GM23248 (cell line): ENCODE data around the gene CSMD2. TPM values are rescaled to one million over a fixed set of nuclear protein-coding genes. Genes with fewer than 3 reads are reported as not detected.

ENCODE experiments used
- DNase-seq: peaks from one replicate; pipeline ENCODE4 v3.0.0-alpha.2; 2015
- H2AFZ ChIP-seq: fragments of 200-600 bp; sonication (generic); 2 replicates; pipeline ENCODE4 v1.6.1; 2016; ENCODE audit warnings: antibody characterized with exemption
- H3F3A ChIP-seq: fragments of 200-600 bp; sonication (generic); 2 replicates; pipeline ENCODE4 v1.6.1; 2016; ENCODE audit warnings: mild to moderate bottlenecking, antibody characterized with exemption, mixed run types; ENCODE audit not compliant: insufficient read depth
- H3K27ac ChIP-seq: fragments of 200-600 bp; sonication (generic); 2 replicates; pipeline ENCODE4 v1.5.1; 2016; ENCODE audit warnings: mild to moderate bottlenecking
- H3K27me3 ChIP-seq: fragments of 200-600 bp; sonication (generic); replicated peaks from 2 replicates; pipeline ENCODE4 v1.6.1; 2016; ENCODE audit warnings: mild to moderate bottlenecking; ENCODE audit not compliant: insufficient read depth
- H3K36me3 ChIP-seq: fragments of 200-600 bp; sonication (generic); 2 replicates; pipeline ENCODE4 v1.6.1; 2016; ENCODE audit warnings: low read depth, mild to moderate bottlenecking
- H3K4me1 ChIP-seq: fragments of 200-600 bp; sonication (generic); 2 replicates; pipeline ENCODE4 v1.6.1; 2016; ENCODE audit warnings: mild to moderate bottlenecking; ENCODE audit not compliant: insufficient read depth
- H3K4me2 ChIP-seq: fragments of 200-600 bp; sonication (generic); one replicate; pipeline ENCODE4 v1.6.1; 2016; ENCODE audit warnings: mild to moderate bottlenecking; ENCODE audit not compliant: unreplicated experiment
- H3K4me3 ChIP-seq: fragments of 200-600 bp; sonication (generic); 2 replicates; pipeline ENCODE4 v1.5.1; 2016; ENCODE audit warnings: mild to moderate bottlenecking
- H3K79me2 ChIP-seq: fragments of 200-600 bp; sonication (generic); 2 replicates; pipeline ENCODE4 v1.6.1; 2016; ENCODE audit warnings: mild to moderate bottlenecking; ENCODE audit not compliant: insufficient read depth
- H3K9ac ChIP-seq: fragments of 200-600 bp; sonication (generic); 2 replicates; pipeline ENCODE4 v1.6.1; 2016; ENCODE audit warnings: mild to moderate bottlenecking
- H3K9me2 ChIP-seq: fragments of 200-600 bp; sonication (generic); 2 replicates; pipeline ENCODE4 v1.6.1; 2016; ENCODE audit warnings: mixed run types, mild to moderate bottlenecking, moderate library complexity; ENCODE audit not compliant: insufficient read depth
- H3K9me3 ChIP-seq: fragments of 200-600 bp; sonication (generic); one replicate; pipeline ENCODE4 v1.6.1; 2017; ENCODE audit warnings: low read depth
- H4K20me1 ChIP-seq: fragments of 200-600 bp; sonication (generic); 2 replicates; pipeline ENCODE4 v1.6.0; 2016; ENCODE audit not compliant: insufficient read depth
- EZH2 ChIP-seq: fragments of 200-600 bp; sonication (generic); IDR thresholded peaks from 2 replicates; pipeline ENCODE4 v1.6.1; 2018; ENCODE audit warnings: antibody characterized with exemption, mild to moderate bottlenecking; ENCODE audit not compliant: insufficient read depth, poor library complexity, severe bottlenecking
- EZH2phosphoT487 ChIP-seq: fragments of 200-600 bp; sonication (generic); IDR thresholded peaks from 2 replicates; pipeline ENCODE4 v1.6.1; 2018; ENCODE audit warnings: antibody characterized with exemption, moderate library complexity, mild to moderate bottlenecking, low read depth; ENCODE audit not compliant: insufficient read depth
- WGBS, 2 experiments: methylation state at CpG; one replicate each; pipeline ENCODE4 v1.1.6; 2015 to 2017; ENCODE audit warnings: low lambda C conversion rate in 2 of 2, low coverage in 1 of 2; ENCODE audit errors: missing lambda C conversion rate in 2 of 2; 5-methylcytosine and 5-hydroxymethylcytosine counted together
- in situ Hi-C: fragments of 300-500 bp; cut with MboI; formaldehyde crosslinking; loops from 2 replicates; pipeline ENCODE4 v1.15.0; 2020
- polyA plus RNA-seq: library from polyadenylated mRNA; unstranded; fragments of >200 nt; fragmentation: Nextera tagmentation; extraction: Ambion mirVana; gene quantifications from 2 replicates; pipeline ENCODE4 v1.2.1, GENCODE V29; 2016
- total RNA-seq: library from RNA; depleted of rRNA; stranded (reverse); fragments of >200 nt; shearing (Covaris generic); gene quantifications from 2 replicates; pipeline ENCODE4 v1.2.3, GENCODE V29; 2014

The CSMD2 gene
- total and polyA plus RNA-seq, 2 experiments from 2014 or later, result 4.5 to 7.1 TPM

GRCh38 chr1:33906156-33906555, 258.9 kb downstream of the CSMD2 start:
- Histone ChIP-seq H4K20me1 (no peaks in the 10 kb centered on the region), H3K9ac (no peak overlapping the region), H2AFZ (no peak overlapping the region), H3F3A (peaks cover 41% of the 10 kb centered on the region), H3K9me2 (no peaks in the 10 kb centered on the region), H3K27me3 (no peaks in the 10 kb centered on the region), H3K4me3 (no peak overlapping the region), H3K79me2 (no peaks in the 10 kb centered on the region), H3K36me3 (no peaks in the 10 kb centered on the region), H3K9me3 (no peaks in the 10 kb centered on the region), H3K27ac (no peak overlapping the region), H3K4me1 (peaks cover 36% of the 10 kb centered on the region), H3K4me2 (no peak overlapping the region)
- no peak for TF ChIP-seq EZH2phosphoT487
- no peak for TF ChIP-seq EZH2
- in situ Hi-C loops, result no loop called here
- no peak for DNase-seq
- WGBS, 2 experiments, result 100% methylated on average over 1 of the region's 1 CpG

- in situ Hi-C loops, result no loop called here
- no peaks in the 10 kb centered on the region for H3K9me3 ChIP-seq
- H3K4me1 ChIP-seq, result peaks cover 36% of the 10 kb centered on the region
- H3K9ac ChIP-seq, result no peak overlapping the region
- peak; percentile 51 for DNase-seq
- no peaks in the 10 kb centered on the region for H4K20me1 ChIP-seq
- peaks cover 41% of the 10 kb centered on the region for H3F3A ChIP-seq
- no peaks in the 10 kb centered on the region for H3K27me3 ChIP-seq
- no peaks in the 10 kb centered on the region for H3K79me2 ChIP-seq
- H3K36me3 ChIP-seq, result no peaks in the 10 kb centered on the region
- WGBS, 2 experiments, result 33 to 40% methylated on average over 3 of the region's 3 CpGs
- TF ChIP-seq EZH2phosphoT487, result no peak
- TF ChIP-seq EZH2, result no peak
- no peaks in the 10 kb centered on the region for H3K9me2 ChIP-seq
- H3K4me3 ChIP-seq, result no peak overlapping the region
- H3K4me2 ChIP-seq, result no peak overlapping the region
- no peak overlapping the region for H3K27ac ChIP-seq
- H2AFZ ChIP-seq, result no peak overlapping the region
Measured at GRCh38 chr1:33905241-33905640, 259.8 kb downstream of the CSMD2 start.

- Histone ChIP-seq H3K4me1 (peaks cover 36% of the 10 kb centered on the region), H3K4me3 (peak overlapping the region; percentile 48), H4K20me1 (no peaks in the 10 kb centered on the region), H3K9ac (peak overlapping the region; percentile 60), H3K36me3 (no peaks in the 10 kb centered on the region), H3K9me2 (no peaks in the 10 kb centered on the region), H3F3A (peaks cover 41% of the 10 kb centered on the region), H3K4me2 (peak overlapping the region; percentile 79), H3K27me3 (no peaks in the 10 kb centered on the region), H3K9me3 (no peaks in the 10 kb centered on the region), H3K27ac (peak overlapping the region; percentile 68), H2AFZ (0 out of 2 replicates have a peak overlapping the region, but pooled peaks have one; percentile 6), H3K79me2 (peaks cover 6% of the 10 kb centered on the region; the same call in 1 of the 2 replicates)
- no peak for TF ChIP-seq EZH2phosphoT487
- no peak for TF ChIP-seq EZH2
- in situ Hi-C loops, result no loop called here
- peak; percentile 76 for DNase-seq
- 0% methylated on average over 2 of the region's 2 CpGs for WGBS, 2 experiments
Measured at GRCh38 chr1:33903210-33903589, 261.8 kb downstream of the CSMD2 start.

- peak; percentile 78 for DNase-seq
- H3K27me3 ChIP-seq, result no peaks in the 10 kb centered on the region
- H3K4me2 ChIP-seq, result peak overlapping the region; percentile 79
- H3K9ac ChIP-seq, result peak overlapping the region; percentile 60
- TF ChIP-seq EZH2phosphoT487 (no peak), EZH2 (no peak)
- no peaks in the 10 kb centered on the region for H3K9me2 ChIP-seq
- in situ Hi-C loops, result no loop called here
- no peaks in the 10 kb centered on the region for H4K20me1 ChIP-seq
- 51 to 56% methylated on average over 6 of the region's 6 CpGs for WGBS, 2 experiments
- H3K27ac ChIP-seq, result peak overlapping the region; percentile 68
- H3K79me2 ChIP-seq, result peaks cover 6% of the 10 kb centered on the region; the same call in 1 of the 2 replicates
- 0 out of 2 replicates have a peak overlapping the region, but pooled peaks have one; percentile 6 for H2AFZ ChIP-seq
- peaks cover 36% of the 10 kb centered on the region for H3K4me1 ChIP-seq
- peaks cover 41% of the 10 kb centered on the region for H3F3A ChIP-seq
- H3K36me3 ChIP-seq, result no peaks in the 10 kb centered on the region
- H3K9me3 ChIP-seq, result no peaks in the 10 kb centered on the region
- peak overlapping the region; percentile 48 for H3K4me3 ChIP-seq
Measured at GRCh38 chr1:33902486-33903209, 262.4 kb downstream of the CSMD2 start.
